ENCODE measurements around the gene CHRDL2.

DNA sequence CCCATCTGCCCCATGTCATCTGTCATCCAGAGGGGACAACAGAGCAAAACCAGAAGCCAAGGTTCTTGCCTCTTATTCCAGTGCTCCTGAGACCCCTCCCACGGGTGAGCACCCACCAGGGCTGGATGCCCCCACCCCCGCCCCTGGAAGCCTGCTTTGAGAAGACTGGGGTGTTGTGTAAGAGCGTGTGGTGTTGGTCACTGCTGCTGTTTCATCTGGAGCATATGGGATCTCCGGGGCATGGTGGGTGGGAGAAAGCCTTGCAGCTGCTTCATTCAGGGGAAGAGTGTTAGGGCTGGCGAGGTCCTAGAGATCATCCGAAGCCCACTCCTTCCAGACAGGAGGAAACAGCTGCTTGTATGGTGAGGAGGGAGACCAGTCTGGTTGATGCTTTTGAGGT is 54.1 kb downstream of the CHRDL2 start:
- no peak for TF ChIP-seq EZH2phosphoT487 (IDR thresholded peaks at IDR 0.05; ENCODE audit: insufficient read depth, low read depth)
- no peak for TF ChIP-seq EZH2 (IDR thresholded peaks at IDR 0.05; ENCODE audit: insufficient read depth, poor library complexity, severe bottlenecking)

Data from GM23248 (cell line).